HepG2 (cell line): ENCODE measurements around the gene SZRD1. TPM values are rescaled to one million over a fixed set of nuclear protein-coding genes. Genes with fewer than 3 reads are reported as not detected.

Experiments
- EED ChIP-seq: sonication (generic); formaldehyde crosslinking; IDR thresholded peaks from 2 replicates; pipeline ENCODE4 v1.5.0; 2020; ENCODE audit warnings: mild to moderate bottlenecking, missing genetic modification reagents
- ERF ChIP-seq: IDR thresholded peaks from 2 replicates; pipeline ENCODE4 v1.6.1; 2018; ENCODE audit warnings: missing biosample characterization, missing genetic modification reagents
- FOXO1 ChIP-seq: sonication (generic); formaldehyde crosslinking; IDR thresholded peaks from 2 replicates; pipeline ENCODE4 v1.4.0; 2020; ENCODE audit warnings: missing genetic modification reagents
- GATAD2A ChIP-seq: IDR thresholded peaks from 2 replicates; pipeline ENCODE4 v1.6.1; 2016
- MYNN ChIP-seq: sonication (generic); formaldehyde crosslinking; IDR thresholded peaks from 2 replicates; pipeline ENCODE4 v1.4.0; 2020; ENCODE audit warnings: mild to moderate bottlenecking, low read depth, missing genetic modification reagents
- RELA ChIP-seq: sonication (generic); formaldehyde crosslinking; IDR thresholded peaks from 2 replicates; pipeline ENCODE4 v1.4.0; 2020; ENCODE audit warnings: missing genetic modification reagents
- RFXANK ChIP-seq: IDR thresholded peaks from 2 replicates; pipeline ENCODE4 v1.6.1; 2016
- SMYD3 ChIP-seq: sonication (generic); formaldehyde crosslinking; IDR thresholded peaks from 2 replicates; pipeline ENCODE4 v1.8.1; 2023; ENCODE audit warnings: mild to moderate bottlenecking, missing genetic modification reagents
- SRSF4 ChIP-seq: fragments of 200-400 bp; formaldehyde crosslinking; IDR thresholded peaks from one replicate; pipeline ENCODE4 v1.6.1; 2018; ENCODE audit warnings: mild to moderate bottlenecking, low read depth, low read length, moderate library complexity; ENCODE audit not compliant: poor library complexity, severe bottlenecking
- SYNCRIP ChIP-seq: fragments of 200-400 bp; formaldehyde crosslinking; IDR thresholded peaks from 2 replicates; pipeline ENCODE4 v1.6.1; 2018; ENCODE audit warnings: mild to moderate bottlenecking, low read depth, low read length; ENCODE audit not compliant: insufficient read depth
- TFAP4 ChIP-seq: sonication (generic); IDR thresholded peaks from 2 replicates; pipeline ENCODE4 v1.6.1; 2016; ENCODE audit warnings: low read depth, borderline replicate concordance
- TFDP2 ChIP-seq: sonication (generic); formaldehyde crosslinking; IDR thresholded peaks from 2 replicates; pipeline ENCODE4 v1.4.0; 2020; ENCODE audit warnings: missing genetic modification reagents
- ZNF207 ChIP-seq: fragments of 450-650 bp; IDR thresholded peaks from 2 replicates; pipeline ENCODE4 v1.6.1; 2016; ENCODE audit warnings: antibody characterized with exemption, borderline replicate concordance
- ZNF282 ChIP-seq: fragments of 450-650 bp; IDR thresholded peaks from 2 replicates; pipeline ENCODE4 v1.6.1; 2018; ENCODE audit not compliant: partially characterized antibody
- ZNF460 ChIP-seq: sonication (generic); formaldehyde crosslinking; IDR thresholded peaks from 2 replicates; pipeline ENCODE4 v1.5.1; 2020; ENCODE audit warnings: missing genetic modification reagents, mild to moderate bottlenecking, borderline replicate concordance
- ZNF530 ChIP-seq: sonication (generic); formaldehyde crosslinking; IDR thresholded peaks from 2 replicates; pipeline ENCODE4 v1.5.0; 2020; ENCODE audit warnings: low read depth, mild to moderate bottlenecking, missing genetic modification reagents
- ZNF747 ChIP-seq: sonication (generic); formaldehyde crosslinking; IDR thresholded peaks from 2 replicates; pipeline ENCODE4 v1.8.1; 2023; ENCODE audit warnings: missing genetic modification reagents, mild to moderate bottlenecking, borderline replicate concordance
- ZNF891 ChIP-seq: sonication (generic); formaldehyde crosslinking; IDR thresholded peaks from 2 replicates; pipeline ENCODE4 v1.5.0; 2020; ENCODE audit warnings: mild to moderate bottlenecking, missing genetic modification reagents
- polyA plus RNA-seq, 8 experiments: library from polyadenylated mRNA; depleted of rRNA in 3 of 8; stranded (reverse) in 7 of 8; unstranded in 1 of 8; fragments of >200 nt; fragmentation: Illumina TruSeq in 4 of 8; extraction: Trizol in 4 of 8; gene quantifications; 2 replicates each; pipeline versions ENCODE4 v1.2.1 to v1.2.3, GENCODE V29; 2011 to 2016; ENCODE audit warnings: low read depth in 4 of 8, missing spikeins in 1 of 8, mixed read lengths in 1 of 8; ENCODE audit not compliant: insufficient read depth in 1 of 8
- total RNA-seq, 5 experiments: library from RNA; depleted of rRNA; stranded (reverse); fragments of >200 nt; fragmentation: Illumina TruSeq; extraction: Trizol; gene quantifications; 2 replicates each; pipeline ENCODE4 v1.2.3, GENCODE V29; 2016; ENCODE audit warnings: low read depth in 1 of 5
- TF ChIP-seq, protein P1 (sequence below), 2 experiments: fragments of 450-650 bp in 1 of 2; sonication (generic) in 1 of 2; formaldehyde crosslinking; IDR thresholded peaks; 2 replicates each; pipeline versions ENCODE4 v1.5.0 to v1.8.0; 2020 to 2022; ENCODE audit warnings: mild to moderate bottlenecking in 1 of 2, missing genetic modification reagents in 1 of 2
- TF ChIP-seq, protein P2 (sequence below): sonication (generic); formaldehyde crosslinking; IDR thresholded peaks from 2 replicates; pipeline ENCODE4 v1.5.0; 2020; ENCODE audit warnings: mild to moderate bottlenecking, missing genetic modification reagents, borderline replicate concordance
- TF ChIP-seq, protein P3 (sequence below): sonication (generic); formaldehyde crosslinking; IDR thresholded peaks from 2 replicates; pipeline ENCODE4 v1.4.0; 2020; ENCODE audit warnings: missing genetic modification reagents

Gene SZRD1
- total and polyA plus RNA-seq, 2 of the 13 experiments (the other 11 are each of a cell fraction or from before 2014, with no cell fraction given): 28.5 to 41.4 TPM

GRCh38 chr1:16440470-16441281 is 73.6 kb downstream of the SZRD1 start, which contains the start of gene NECAP2 (continued):
- TF ChIP-seq EED (CRISPR knock-in tag) (peak; percentile 98; the same call in 1 of the 2 replicates), ZNF207 (no peak), ZNF460 (CRISPR knock-in tag) (no peak; the same call in 1 of the 2 replicates), GATAD2A (CRISPR knock-in tag) (peak; percentile 82), SMYD3 (CRISPR knock-in tag) (peak; percentile 33; the same call in 1 of the 2 replicates), ERF (CRISPR knock-in tag) (peak; percentile 97), SRSF4 (no peak), ZNF747 (peak; percentile 95), ZNF282 (no peak), RFXANK (CRISPR knock-in tag) (0 out of 2 replicates have a peak, but pooled peaks have one; percentile 64), ZNF891 (CRISPR knock-in tag) (no peak), ZNF530 (CRISPR knock-in tag) (no peak), FOXO1 (CRISPR knock-in tag) (0 out of 2 replicates have a peak, but pooled peaks have one; percentile 73), SYNCRIP (no peak), MYNN (peak; percentile 17; the same call in 1 of the 2 replicates), TFDP2 (CRISPR knock-in tag) (peak; percentile 84), TFAP4 (peak; percentile 40; the same call in 1 of the 2 replicates), RELA (CRISPR knock-in tag) (peak; percentile 73; the same call in 1 of the 2 replicates)
- TF ChIP-seq, protein P1, sequence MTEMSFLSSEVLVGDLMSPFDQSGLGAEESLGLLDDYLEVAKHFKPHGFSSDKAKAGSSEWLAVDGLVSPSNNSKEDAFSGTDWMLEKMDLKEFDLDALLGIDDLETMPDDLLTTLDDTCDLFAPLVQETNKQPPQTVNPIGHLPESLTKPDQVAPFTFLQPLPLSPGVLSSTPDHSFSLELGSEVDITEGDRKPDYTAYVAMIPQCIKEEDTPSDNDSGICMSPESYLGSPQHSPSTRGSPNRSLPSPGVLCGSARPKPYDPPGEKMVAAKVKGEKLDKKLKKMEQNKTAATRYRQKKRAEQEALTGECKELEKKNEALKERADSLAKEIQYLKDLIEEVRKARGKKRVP (CRISPR knock-in tag; IDR thresholded peaks at IDR 0.05): 0 out of 4 replicates have a peak, but pooled peaks of 1 of the 2 experiments have one; percentile 13
- TF ChIP-seq, protein P2, sequence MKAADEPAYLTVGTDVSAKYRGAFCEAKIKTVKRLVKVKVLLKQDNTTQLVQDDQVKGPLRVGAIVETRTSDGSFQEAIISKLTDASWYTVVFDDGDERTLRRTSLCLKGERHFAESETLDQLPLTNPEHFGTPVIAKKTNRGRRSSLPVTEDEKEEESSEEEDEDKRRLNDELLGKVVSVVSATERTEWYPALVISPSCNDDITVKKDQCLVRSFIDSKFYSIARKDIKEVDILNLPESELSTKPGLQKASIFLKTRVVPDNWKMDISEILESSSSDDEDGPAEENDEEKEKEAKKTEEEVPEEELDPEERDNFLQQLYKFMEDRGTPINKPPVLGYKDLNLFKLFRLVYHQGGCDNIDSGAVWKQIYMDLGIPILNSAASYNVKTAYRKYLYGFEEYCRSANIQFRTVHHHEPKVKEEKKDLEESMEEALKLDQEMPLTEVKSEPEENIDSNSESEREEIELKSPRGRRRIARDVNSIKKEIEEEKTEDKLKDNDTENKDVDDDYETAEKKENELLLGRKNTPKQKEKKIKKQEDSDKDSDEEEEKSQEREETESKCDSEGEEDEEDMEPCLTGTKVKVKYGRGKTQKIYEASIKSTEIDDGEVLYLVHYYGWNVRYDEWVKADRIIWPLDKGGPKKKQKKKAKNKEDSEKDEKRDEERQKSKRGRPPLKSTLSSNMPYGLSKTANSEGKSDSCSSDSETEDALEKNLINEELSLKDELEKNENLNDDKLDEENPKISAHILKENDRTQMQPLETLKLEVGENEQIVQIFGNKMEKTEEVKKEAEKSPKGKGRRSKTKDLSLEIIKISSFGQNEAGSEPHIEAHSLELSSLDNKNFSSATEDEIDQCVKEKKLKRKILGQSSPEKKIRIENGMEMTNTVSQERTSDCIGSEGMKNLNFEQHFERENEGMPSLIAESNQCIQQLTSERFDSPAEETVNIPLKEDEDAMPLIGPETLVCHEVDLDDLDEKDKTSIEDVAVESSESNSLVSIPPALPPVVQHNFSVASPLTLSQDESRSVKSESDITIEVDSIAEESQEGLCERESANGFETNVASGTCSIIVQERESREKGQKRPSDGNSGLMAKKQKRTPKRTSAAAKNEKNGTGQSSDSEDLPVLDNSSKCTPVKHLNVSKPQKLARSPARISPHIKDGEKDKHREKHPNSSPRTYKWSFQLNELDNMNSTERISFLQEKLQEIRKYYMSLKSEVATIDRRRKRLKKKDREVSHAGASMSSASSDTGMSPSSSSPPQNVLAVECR: peak; percentile 98
- TF ChIP-seq, protein P3, sequence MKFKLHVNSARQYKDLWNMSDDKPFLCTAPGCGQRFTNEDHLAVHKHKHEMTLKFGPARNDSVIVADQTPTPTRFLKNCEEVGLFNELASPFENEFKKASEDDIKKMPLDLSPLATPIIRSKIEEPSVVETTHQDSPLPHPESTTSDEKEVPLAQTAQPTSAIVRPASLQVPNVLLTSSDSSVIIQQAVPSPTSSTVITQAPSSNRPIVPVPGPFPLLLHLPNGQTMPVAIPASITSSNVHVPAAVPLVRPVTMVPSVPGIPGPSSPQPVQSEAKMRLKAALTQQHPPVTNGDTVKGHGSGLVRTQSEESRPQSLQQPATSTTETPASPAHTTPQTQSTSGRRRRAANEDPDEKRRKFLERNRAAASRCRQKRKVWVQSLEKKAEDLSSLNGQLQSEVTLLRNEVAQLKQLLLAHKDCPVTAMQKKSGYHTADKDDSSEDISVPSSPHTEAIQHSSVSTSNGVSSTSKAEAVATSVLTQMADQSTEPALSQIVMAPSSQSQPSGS (CRISPR knock-in tag): peak; percentile 84; the same call in 1 of the 2 replicates
